ENCODE results near the gene SNAI3.

GRCh38 chr16:88688013-88688778 is 1.9 kb upstream of the SNAI3 start:
- TF ChIP-seq POLR2A (IDR thresholded peaks at IDR 0.05; ENCODE audit: low read length) (no peak), GATA1 (IDR thresholded peaks at IDR 0.05; ENCODE audit: low read depth, low read length) (no peak)

Data from erythroblast (primary cell).